ENCODE data around the gene IQCH.

The IQCH gene

GRCh38 chr15:67550522-67550921 is 295.9 kb downstream of the IQCH start:
- DNase-seq (ENCODE audit: low read depth): no peak
- H3K4me3 ChIP-seq (ENCODE audit: low read depth, low read length): no peak overlapping the region
- no peak for TF ChIP-seq CTCF (IDR thresholded peaks at IDR 0.05; ENCODE audit: insufficient read depth, low read depth, low read length, missing control alignments)

GRCh38 chr15:67551207-67551743 is 296.7 kb downstream of the IQCH start:
- H3K4me3 ChIP-seq (ENCODE audit: low read depth, low read length): no peak overlapping the region
- TF ChIP-seq CTCF (IDR thresholded peaks at IDR 0.05; ENCODE audit: insufficient read depth, low read depth, low read length, missing control alignments): no peak
- DNase-seq (ENCODE audit: low read depth): no peak

Data from GM12865 (cell line).